GM08714 (cell line): ENCODE results near the gene FGFR4.

Experiments used
- H3K4me3 ChIP-seq: fragments of 200-500 bp; sonication (Bioruptor generic); 2 replicates; pipeline ENCODE4 v1.5.1; 2014; ENCODE audit warnings: mild to moderate bottlenecking, low read length, inconsistent platforms
- ZNF274 ChIP-seq: IDR thresholded peaks from 2 replicates; pipeline ENCODE4 v1.6.1; 2012; ENCODE audit warnings: mild to moderate bottlenecking, low read depth, low read length

FGFR4 gene

GRCh38 chr5:177103523-177104253, 17.0 kb downstream of the FGFR4 start:
- TF ChIP-seq ZNF274: no peak
- no peak overlapping the region for H3K4me3 ChIP-seq

GRCh38 chr5:177105691-177106476, 19.2 kb downstream of the FGFR4 start:
- no peak for TF ChIP-seq ZNF274
- H3K4me3 ChIP-seq: no peak overlapping the region

- no peak for TF ChIP-seq ZNF274
- no peak overlapping the region for H3K4me3 ChIP-seq
These were observed 20.4 kb downstream of the FGFR4 start for GRCh38 chr5:177107159-177107558.

- no peak for TF ChIP-seq ZNF274
- no peak overlapping the region for H3K4me3 ChIP-seq
These were observed 23.1 kb downstream of the FGFR4 start for GRCh38 chr5:177109810-177110209.

GRCh38 chr5:177111720-177112394, 25.1 kb downstream of the FGFR4 start:
- H3K4me3 ChIP-seq: no peak overlapping the region
- no peak for TF ChIP-seq ZNF274

GRCh38 chr5:177112589-177113220, 26.0 kb downstream of the FGFR4 start:
- no peak for TF ChIP-seq ZNF274
- H3K4me3 ChIP-seq: no peak overlapping the region

GRCh38 chr5:177113566-177114424, 27.1 kb downstream of the FGFR4 start:
- H3K4me3 ChIP-seq: no peak overlapping the region
- TF ChIP-seq ZNF274: no peak

GRCh38 chr5:177116631-177117373, 30.1 kb downstream of the FGFR4 start:
- H3K4me3 ChIP-seq: no peak overlapping the region
- no peak for TF ChIP-seq ZNF274

- no peak for TF ChIP-seq ZNF274
- no peak overlapping the region for H3K4me3 ChIP-seq
These were observed 30.8 kb downstream of the FGFR4 start for GRCh38 chr5:177117441-177118045.

- no peak for TF ChIP-seq ZNF274
- no peak overlapping the region for H3K4me3 ChIP-seq
These were observed 35.9 kb downstream of the FGFR4 start for GRCh38 chr5:177122566-177122965.

- no peak for TF ChIP-seq ZNF274
- H3K4me3 ChIP-seq: no peak overlapping the region
These were observed 37.2 kb downstream of the FGFR4 start for GRCh38 chr5:177123789-177124485.

GRCh38 chr5:177124486-177124991, 37.8 kb downstream of the FGFR4 start:
- TF ChIP-seq ZNF274: no peak
- H3K4me3 ChIP-seq: no peak overlapping the region
